GM21529 (cell line): ENCODE measurements around the gene TMEM255A.

Experiments used
- ATAC-seq: cut with Tn5 transposase; IDR thresholded peaks from one replicate; pipeline ENCODE4 v1.9.1; 2021; ENCODE audit not compliant: unreplicated experiment

TMEM255A gene

DNA sequence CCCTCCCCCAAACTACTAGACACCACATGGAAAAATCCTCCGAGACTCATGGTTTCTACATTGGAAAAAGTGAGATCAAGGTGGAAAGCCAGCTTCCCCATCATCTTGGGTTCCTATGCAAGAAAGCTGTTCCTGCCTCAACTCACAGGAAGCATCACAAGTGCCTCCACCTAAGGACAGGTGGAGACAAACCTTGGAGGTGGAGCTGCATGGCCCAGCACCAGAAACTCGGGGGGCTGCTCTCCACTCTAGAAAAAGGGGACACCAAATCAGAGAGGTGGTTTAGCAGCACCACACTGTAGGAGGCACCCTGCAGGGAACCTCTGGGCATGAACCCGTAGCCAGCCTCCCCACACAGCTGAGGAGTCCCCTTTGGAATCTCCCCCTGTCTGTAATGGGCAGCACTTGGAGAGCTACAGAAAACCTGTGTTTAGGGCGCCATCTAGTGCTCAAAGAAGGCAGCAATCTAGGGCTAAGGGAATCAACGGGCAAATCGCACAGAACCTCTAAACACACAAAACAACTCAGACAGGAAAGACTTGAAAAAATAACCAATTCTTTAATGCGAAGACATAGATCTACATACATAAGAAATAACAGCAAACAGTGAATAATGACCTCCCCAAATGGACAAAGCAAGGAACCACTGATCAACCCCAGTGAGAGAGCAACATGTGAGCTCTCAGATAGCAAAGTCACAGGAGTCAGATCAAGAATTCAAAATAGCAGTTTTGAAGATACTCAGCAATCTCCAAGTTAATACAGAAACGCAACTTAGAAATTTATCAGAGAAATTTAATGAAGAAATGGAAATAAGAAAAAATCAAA is 97.6 kb downstream of the TMEM255A start:
- peak; percentile 84 for ATAC-seq
